GM20431 (cell line): Measurements from ENCODE around the gene FLVCR1.
"Not testable (repeated sequence)": the region's sequence is repeated elsewhere in the genome, so short reads cannot be mapped to it uniquely, and the experiment has no call there.

ENCODE experiments used
- in situ Hi-C: fragments of 300-500 bp; cut with MseI, MboI; formaldehyde crosslinking; loops from one replicate; pipeline ENCODE4 v1.15.0; 2020; ENCODE audit warnings: low sequenced_read_pairs; ENCODE audit not compliant: unreplicated experiment

Gene FLVCR1

GRCh38 chr1:212858461-212859265 is 588 bp downstream of the FLVCR1 start:
- in situ Hi-C loops: no loop called here

GRCh38 chr1:212860713-212861581 is 2.9 kb downstream of the FLVCR1 start:
- in situ Hi-C loops: no loop called here

- in situ Hi-C loops: no loop called here
These were observed 4.1 kb downstream of the FLVCR1 start for GRCh38 chr1:212862111-212862690.

GRCh38 chr1:212863345-212863744 is 5.3 kb downstream of the FLVCR1 start:
- in situ Hi-C loops: not testable (repeated sequence)

GRCh38 chr1:212864201-212864600 is 6.1 kb downstream of the FLVCR1 start:
- in situ Hi-C loops: no loop called here

- in situ Hi-C loops: no loop called here
These were observed 9.1 kb downstream of the FLVCR1 start for GRCh38 chr1:212867192-212867591.

- in situ Hi-C loops: no loop called here
These were observed 13.9 kb downstream of the FLVCR1 start for GRCh38 chr1:212871976-212872375.

GRCh38 chr1:212873518-212873917 is 15.4 kb downstream of the FLVCR1 start:
- in situ Hi-C loops: no loop called here

- in situ Hi-C loops: no loop called here
These were observed 20.3 kb downstream of the FLVCR1 start for GRCh38 chr1:212878418-212878817.

GRCh38 chr1:212879947-212880690 is 22.0 kb downstream of the FLVCR1 start:
- in situ Hi-C loops: no loop called here

- in situ Hi-C loops: no loop called here
These were observed 26.5 kb downstream of the FLVCR1 start for GRCh38 chr1:212884592-212884991.

- in situ Hi-C loops: no loop called here
These were observed 34.0 kb downstream of the FLVCR1 start for GRCh38 chr1:212892108-212892507.

GRCh38 chr1:212899845-212900244 is 41.8 kb downstream of the FLVCR1 start:
- in situ Hi-C loops: no loop called here

GRCh38 chr1:212901290-212901689 is 43.2 kb downstream of the FLVCR1 start:
- in situ Hi-C loops: no loop called here

GRCh38 chr1:212902054-212902453 is 44.0 kb downstream of the FLVCR1 start:
- in situ Hi-C loops: no loop called here

- in situ Hi-C loops: no loop called here
These were observed 45.6 kb downstream of the FLVCR1 start for GRCh38 chr1:212903664-212904063.

GRCh38 chr1:212908071-212908470 is 50.0 kb downstream of the FLVCR1 start:
- in situ Hi-C loops: not testable (repeated sequence)

GRCh38 chr1:212908971-212909370 is 50.9 kb downstream of the FLVCR1 start:
- in situ Hi-C loops: no loop called here

- in situ Hi-C loops: no loop called here
These were observed 51.6 kb downstream of the FLVCR1 start for GRCh38 chr1:212909652-212910063.

- in situ Hi-C loops: not testable (repeated sequence)
These were observed 52.1 kb downstream of the FLVCR1 start for GRCh38 chr1:212910213-212910612.
